CD4-positive, alpha-beta T cell treated with Interferon alpha-2 for 1 hour (primary cell): ENCODE measurements around the gene CCDC54.
"Not testable (repeated sequence)": the region's sequence is repeated elsewhere in the genome, so short reads cannot be mapped to it uniquely, and the experiment has no call there.

Experiments used
- DNase-seq, 2 donors: peaks; one replicate each; pipeline ENCODE4 v3.0.0-alpha.2; 2020 to 2022

CCDC54 gene

GRCh38 chr3:107377151-107377550 is at the start of gene CCDC54:
TSS of gene CCDC54 (plus strand) at chr3:107377439. CDS start at chr3:107377588, 149 bp downstream.
- no peak for DNase-seq

- DNase-seq: no peak
Observed at GRCh38 chr3:107328069-107328468, 49.2 kb upstream of the CCDC54 start.

DNA sequence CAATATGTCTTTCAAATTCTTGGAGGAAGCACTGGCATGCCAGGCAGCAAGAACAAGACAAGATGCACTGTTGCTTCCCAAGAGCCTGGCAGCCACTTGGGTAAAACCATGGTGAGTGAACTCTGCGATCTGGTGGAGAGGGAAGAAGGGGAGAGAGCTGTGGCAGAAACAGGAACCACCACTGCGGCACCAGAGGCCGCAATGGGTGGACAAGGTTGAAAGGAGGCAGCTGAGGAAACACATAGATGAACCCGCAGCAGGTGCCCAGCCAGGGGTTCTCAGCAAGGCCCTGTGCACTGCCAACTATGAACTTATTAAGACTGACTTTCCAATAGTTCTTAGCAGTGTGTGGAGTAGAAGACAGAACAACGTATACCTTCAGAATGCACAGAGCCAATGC is 48.2 kb upstream of the CCDC54 start:
- DNase-seq: no peak

DNA sequence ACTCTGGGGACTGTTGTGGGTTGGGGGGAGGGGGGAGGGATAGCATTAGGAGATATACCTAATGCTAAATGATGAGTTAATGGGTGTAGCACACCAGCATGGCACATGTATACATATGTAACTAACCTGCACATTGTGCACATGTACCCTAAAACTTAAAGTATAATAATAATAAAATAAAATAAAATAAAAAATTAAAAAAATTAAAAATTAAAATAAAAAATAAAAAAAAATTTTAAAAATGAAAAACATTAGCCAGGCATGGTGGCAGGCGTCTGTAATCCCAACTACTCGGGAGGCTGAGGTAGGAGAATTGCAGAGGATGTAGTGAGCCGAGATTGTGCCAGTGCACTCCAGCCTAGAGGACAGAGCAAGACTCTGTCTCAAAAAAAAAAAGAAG is 37.5 kb upstream of the CCDC54 start:
- not testable (repeated sequence) for DNase-seq

GRCh38 chr3:107344722-107345121 is 32.5 kb upstream of the CCDC54 start:
- DNase-seq: no peak

- no peak for DNase-seq
Observed at GRCh38 chr3:107345822-107346405, 31.3 kb upstream of the CCDC54 start.

GRCh38 chr3:107346564-107346963 is 30.7 kb upstream of the CCDC54 start:
- DNase-seq: no peak

DNA sequence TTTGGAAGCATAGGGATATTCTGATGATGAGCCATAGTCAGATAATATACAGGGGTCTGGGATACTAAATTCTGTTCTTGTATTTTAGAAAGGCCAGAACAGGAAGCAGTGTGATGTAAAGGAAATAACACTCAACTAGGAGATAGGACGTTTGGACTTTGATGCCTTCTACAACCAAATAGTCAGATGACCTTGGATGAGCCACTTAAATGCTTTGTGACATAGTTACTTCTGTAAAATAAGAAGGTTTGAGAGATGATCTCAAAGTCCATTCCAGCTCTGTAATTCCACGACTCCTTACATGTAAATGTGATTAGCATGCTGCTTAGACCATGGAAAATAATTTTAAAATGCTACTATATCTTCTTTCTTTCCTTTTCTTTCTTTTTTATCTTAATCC is 29.5 kb upstream of the CCDC54 start:
- DNase-seq: no peak

DNA sequence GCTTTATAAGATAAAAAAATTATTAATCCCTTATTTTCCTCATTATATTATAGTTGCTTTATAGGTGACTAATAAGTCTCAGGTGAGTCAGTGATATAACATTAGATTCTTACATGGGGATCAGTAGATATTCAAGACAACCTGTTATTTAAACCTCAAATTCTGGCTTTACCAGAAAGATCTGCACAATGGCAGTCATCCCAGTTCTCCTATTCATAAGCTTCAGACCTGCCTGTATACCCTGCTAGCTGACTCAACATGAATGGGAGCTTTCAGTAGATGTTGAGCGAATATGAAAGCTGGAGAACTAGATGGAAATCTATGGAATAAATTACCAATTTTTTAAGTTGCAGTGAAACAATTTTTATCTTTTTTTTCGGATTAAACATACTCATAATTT is 20.5 kb upstream of the CCDC54 start:
- DNase-seq: no peak

- DNase-seq: no peak
Observed at GRCh38 chr3:107361633-107362032, 15.6 kb upstream of the CCDC54 start.

DNA sequence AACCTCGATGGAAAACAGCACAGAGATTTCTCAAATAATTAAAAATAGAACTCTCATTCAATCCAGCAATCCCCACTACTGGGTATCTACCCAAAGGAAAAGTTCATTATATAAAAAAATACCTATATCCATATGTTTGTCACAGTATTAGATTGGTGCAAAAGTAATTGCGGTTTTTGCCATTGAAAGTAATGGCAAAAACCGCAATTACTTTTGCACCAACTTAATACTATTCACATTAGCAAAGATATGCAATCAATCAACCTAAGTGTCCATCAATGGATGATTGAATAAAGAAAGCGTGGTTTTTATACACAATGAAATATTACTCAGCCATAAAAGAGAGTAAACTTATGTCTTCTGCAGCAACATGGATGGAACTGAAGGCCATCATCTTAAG is 12.2 kb upstream of the CCDC54 start:
- DNase-seq: no peak

GRCh38 chr3:107366766-107367165 is 10.5 kb upstream of the CCDC54 start:
- no peak for DNase-seq

DNA sequence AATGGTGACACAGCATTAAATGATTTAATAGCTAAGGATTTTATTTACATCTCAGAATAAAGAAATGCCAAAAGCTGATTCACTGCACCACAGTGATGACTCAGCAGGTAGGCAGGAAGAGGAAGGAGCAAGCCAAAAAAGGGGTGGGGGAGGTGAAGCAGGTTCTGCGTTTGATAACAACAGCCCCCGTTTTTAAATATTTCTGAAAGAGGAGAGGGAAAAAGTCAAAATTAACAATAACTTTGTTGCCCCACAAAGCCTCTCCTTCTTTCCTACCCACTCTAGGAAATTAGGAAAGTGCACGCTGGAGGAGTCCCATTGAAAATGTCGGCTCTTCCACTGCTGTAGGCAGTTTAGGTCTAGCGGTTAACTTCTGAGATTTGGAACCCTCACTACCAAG is 9.9 kb upstream of the CCDC54 start:
- peak in 1 of 2 donors; percentile 6 for DNase-seq

DNA sequence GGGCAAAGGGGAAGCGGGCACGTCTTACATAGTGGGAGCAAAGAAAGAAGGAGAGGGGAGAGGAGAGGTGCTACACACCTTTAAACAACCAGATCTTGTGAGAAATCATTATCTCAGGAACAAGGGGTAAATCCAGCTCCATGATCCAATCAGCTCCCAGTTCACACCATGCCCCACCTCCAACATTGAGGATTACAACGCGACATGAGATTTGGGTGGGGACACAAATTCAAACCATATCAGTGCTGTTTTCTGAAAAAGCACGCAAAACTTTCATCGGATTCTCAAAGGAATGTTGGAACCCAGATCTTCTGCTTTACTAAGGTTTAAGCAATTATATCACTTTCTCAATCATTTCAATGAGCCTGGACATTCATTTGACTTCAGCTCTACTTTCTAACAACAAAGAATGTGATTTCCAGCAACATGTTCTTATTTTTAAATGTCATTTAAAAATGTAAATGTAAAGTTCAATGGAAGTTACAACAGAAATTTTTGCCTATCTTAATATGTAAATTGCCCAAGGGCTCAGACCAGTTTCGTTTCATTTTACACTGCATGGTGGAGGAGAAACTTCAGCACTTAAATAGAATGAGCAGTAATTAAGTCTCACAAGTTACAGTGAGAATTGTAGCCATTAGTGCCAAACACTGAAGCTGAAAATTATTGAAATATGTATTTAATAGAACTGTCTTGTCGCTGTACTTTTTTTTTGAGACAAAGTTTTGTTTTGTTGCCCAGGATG is 8.4 kb upstream of the CCDC54 start:
- DNase-seq: no peak

DNA sequence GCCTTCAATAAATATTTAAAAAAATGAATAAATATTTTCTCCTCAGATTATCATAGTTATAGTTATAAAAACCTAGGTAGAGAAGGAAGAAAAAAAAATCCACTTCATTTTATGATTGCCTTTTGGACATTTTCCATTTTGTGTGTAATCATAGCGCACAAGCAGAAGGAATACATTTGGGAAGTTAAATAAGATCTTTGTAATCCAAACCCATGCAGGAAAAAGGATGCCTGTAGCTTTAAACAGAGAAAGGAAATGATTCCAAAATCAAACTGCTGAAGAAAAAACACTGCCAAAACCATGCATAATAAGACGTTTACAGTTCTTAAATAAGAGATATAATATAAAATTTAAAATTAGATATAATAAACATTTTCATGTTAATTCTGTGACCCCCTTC is 7.4 kb upstream of the CCDC54 start:
- DNase-seq: no peak

GRCh38 chr3:107370907-107371306 is 6.3 kb upstream of the CCDC54 start:
- no peak for DNase-seq

DNA sequence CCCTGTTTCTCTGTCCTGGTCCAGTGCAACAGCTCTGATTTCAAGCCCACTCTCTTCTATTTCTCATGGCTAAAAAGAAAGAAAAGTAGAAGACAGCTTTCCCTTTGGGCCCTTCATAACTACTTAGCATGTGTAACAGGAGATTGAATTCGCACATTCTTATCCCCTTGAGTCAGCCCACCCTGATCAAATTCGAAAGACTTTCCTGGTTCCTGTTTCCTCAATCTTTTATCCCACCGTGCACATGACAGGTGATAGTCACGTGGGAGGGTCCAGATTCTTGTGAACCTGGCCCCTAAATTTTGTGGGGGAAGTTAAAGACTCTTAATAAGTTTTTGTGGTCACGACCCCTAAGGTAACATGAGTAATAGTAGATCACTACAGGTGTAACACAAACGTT is 4.7 kb upstream of the CCDC54 start:
- no peak for DNase-seq

DNA sequence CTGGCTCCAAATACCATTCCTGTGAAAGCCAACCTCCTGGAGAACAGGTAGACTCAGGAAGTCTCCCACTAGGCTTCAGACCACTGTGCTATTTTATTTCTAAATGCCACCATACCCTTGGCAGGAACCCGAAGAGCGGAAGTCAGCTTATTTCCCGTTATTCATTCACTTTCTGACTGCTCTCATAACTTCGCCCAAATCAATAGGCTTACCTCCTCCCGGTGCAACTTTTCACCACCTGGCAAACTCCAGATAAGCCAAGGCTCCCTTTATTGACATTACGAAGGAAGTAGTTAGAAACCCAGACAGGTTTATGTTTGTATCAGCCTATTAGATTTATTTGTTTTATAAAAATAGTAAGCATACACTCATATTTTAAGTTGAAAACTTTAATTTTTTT is 3.3 kb upstream of the CCDC54 start:
- no peak for DNase-seq

DNA sequence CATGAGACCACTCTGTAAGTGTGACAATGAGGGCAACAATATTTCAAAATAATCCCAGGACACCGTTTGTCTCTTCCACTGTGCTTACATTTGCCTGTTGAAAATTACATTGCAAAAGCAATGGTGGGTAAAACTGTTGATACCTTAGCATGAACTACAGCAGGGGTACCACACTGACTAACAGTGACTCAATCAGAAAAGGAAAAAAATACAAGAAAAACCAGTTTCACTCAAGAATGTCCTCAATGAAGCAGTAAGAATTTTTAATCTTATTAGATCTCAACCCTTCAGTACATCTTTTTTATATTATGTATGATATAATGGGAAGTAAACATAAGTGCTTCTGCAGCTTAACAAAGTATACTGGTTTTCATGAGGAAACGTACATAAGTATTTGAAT is 1.6 kb upstream of the CCDC54 start:
- DNase-seq: no peak

DNA sequence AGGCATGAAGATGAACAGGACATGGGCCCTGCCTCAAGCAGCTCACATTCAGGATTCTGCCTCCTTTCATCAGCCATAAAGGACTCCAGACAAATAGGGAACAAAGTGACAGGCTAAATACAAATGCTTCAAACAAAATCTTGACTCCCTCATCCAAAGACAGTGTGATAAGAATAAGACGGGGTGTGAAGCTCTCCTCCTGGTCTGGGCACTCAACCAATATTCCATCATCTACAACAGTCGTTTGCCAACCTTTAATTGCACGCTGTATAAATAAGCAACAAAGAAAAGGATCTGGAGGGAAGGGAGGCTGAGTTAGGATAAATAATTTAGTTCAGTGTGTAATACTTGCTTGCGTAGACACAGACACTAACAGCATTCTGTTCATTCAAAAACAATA is 5.4 kb downstream of the CCDC54 start:
- no peak for DNase-seq

- DNase-seq: no peak
Observed at GRCh38 chr3:107384428-107384827, 7.2 kb downstream of the CCDC54 start.

GRCh38 chr3:107384907-107385306 is 7.7 kb downstream of the CCDC54 start:
- DNase-seq: no peak

GRCh38 chr3:107387555-107387954 is 10.3 kb downstream of the CCDC54 start:
- no peak for DNase-seq

GRCh38 chr3:107392549-107393165 is 15.4 kb downstream of the CCDC54 start:
- no peak for DNase-seq

GRCh38 chr3:107394502-107394901 is 17.3 kb downstream of the CCDC54 start:
- DNase-seq: no peak
